Erythroblast (primary cell): ENCODE results near the gene COL6A1.

ENCODE experiments used
- DNase-seq, 2 experiments: peaks; one replicate each; lab custom pipeline; 2025; lab: John Stamatoyannopoulos, UW
- GATA1 ChIP-seq: IDR thresholded peaks from 2 replicates; pipeline ENCODE4 v1.6.1; 2011; ENCODE audit warnings: low read depth, mild to moderate bottlenecking, control low read depth, low read length, moderate library complexity
- POLR2A ChIP-seq: IDR thresholded peaks from 2 replicates; pipeline ENCODE4 v1.6.1; 2011; ENCODE audit warnings: mild to moderate bottlenecking, low read length

Gene COL6A1

GRCh38 chr21:45981151-45982091 lies at the start of gene COL6A1:
TSS of gene COL6A1 (plus strand) at chr21:45981770. CDS start at chr21:45981851, 81 bp downstream.
- TF ChIP-seq GATA1 (no peak), POLR2A (no peak)
- peak; percentile 61 to 64 for DNase-seq

GRCh38 chr21:45932922-45933502 lies 48.6 kb upstream of the COL6A1 start:
- TF ChIP-seq POLR2A (no peak), GATA1 (no peak)
- no peak for DNase-seq

GRCh38 chr21:45934085-45934484 lies 47.5 kb upstream of the COL6A1 start:
- no peak for DNase-seq

GRCh38 chr21:45934554-45934953 lies 47.0 kb upstream of the COL6A1 start:
- TF ChIP-seq POLR2A (no peak), GATA1 (no peak)

More at GRCh38 chr21:45934085-45934484, 47.5 kb upstream of the COL6A1 start:
- no peak for TF ChIP-seq POLR2A

GRCh38 chr21:45935628-45936027 lies 45.9 kb upstream of the COL6A1 start:
- DNase-seq, result no peak

More at GRCh38 chr21:45934554-45934953, 47.0 kb upstream of the COL6A1 start:
- DNase-seq, result no peak

GRCh38 chr21:45937721-45938452 lies 43.7 kb upstream of the COL6A1 start:
- TF ChIP-seq GATA1, result no peak
- TF ChIP-seq POLR2A, result no peak
- no peak for DNase-seq

More at GRCh38 chr21:45935628-45936027, 45.9 kb upstream of the COL6A1 start:
- TF ChIP-seq POLR2A (no peak), GATA1 (no peak)

- no peak for TF ChIP-seq POLR2A
- no peak for TF ChIP-seq GATA1
- DNase-seq, result no peak
These were observed 43.2 kb upstream of the COL6A1 start for GRCh38 chr21:45938453-45938755.

GRCh38 chr21:45938811-45939520 lies 42.6 kb upstream of the COL6A1 start:
- no peak for DNase-seq
- TF ChIP-seq POLR2A (no peak), GATA1 (no peak)

- TF ChIP-seq GATA1, result no peak
- no peak for TF ChIP-seq POLR2A
- no peak for DNase-seq
These were observed 42.0 kb upstream of the COL6A1 start for GRCh38 chr21:45939521-45940045.

GRCh38 chr21:45940091-45940490 lies 41.5 kb upstream of the COL6A1 start:
- no peak for TF ChIP-seq POLR2A
- TF ChIP-seq GATA1, result no peak
- no peak for DNase-seq

- TF ChIP-seq POLR2A (no peak), GATA1 (no peak)
- DNase-seq, result no peak
These were observed 40.8 kb upstream of the COL6A1 start for GRCh38 chr21:45940621-45941337.

- no peak for TF ChIP-seq POLR2A
- TF ChIP-seq GATA1, result no peak
- DNase-seq, result no peak
These were observed 40.2 kb upstream of the COL6A1 start for GRCh38 chr21:45941338-45941710.
